C1 segment of cervical spinal cord (tissue), 14 donors: ENCODE data around the gene LRG1.

Experiments used
- DNase-seq, 14 donors: peaks; one replicate each; lab custom pipeline; 2025; lab: John Stamatoyannopoulos, UW

The LRG1 gene

DNA sequence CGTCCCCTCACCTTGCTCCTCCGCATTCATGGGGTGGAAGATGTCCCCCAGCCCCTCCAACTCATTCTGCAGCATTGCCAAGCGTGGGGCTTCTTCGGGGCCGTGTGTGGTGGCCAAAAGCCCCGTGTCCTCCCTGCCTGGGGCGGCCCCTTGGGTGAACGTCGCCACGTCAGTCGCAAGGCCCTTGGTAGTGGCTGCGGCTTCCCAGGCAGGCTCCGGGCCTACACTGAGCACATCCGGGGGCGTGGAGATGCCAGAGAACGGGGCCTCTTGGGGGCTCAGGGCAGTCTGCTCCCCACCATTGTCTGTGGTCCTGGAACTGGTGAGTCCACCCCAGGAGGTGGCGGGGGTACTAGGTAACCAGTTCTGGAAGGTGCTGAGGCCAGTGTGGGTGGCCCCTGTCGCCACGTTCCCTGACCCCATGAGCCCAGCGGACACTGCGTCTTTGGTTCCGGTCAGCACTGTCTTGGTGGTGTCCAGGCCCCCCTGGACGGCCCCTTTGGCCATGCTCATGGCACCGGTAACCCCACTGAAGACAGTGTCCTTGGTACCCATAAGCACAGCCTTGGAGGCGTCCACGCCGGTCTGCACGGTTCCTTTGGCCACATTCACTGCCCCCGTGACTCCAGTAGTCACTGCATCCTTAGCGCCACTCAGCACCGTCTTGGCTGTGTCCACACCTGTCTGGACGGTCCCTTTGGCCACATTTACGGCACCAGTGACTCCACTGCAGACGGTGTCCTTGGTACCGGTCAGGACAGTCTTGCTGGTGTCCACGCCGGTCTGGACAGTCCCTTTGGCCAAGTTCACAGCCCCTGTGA lies 29.2 kb downstream of the LRG1 start:
- no peak for DNase-seq

DNA sequence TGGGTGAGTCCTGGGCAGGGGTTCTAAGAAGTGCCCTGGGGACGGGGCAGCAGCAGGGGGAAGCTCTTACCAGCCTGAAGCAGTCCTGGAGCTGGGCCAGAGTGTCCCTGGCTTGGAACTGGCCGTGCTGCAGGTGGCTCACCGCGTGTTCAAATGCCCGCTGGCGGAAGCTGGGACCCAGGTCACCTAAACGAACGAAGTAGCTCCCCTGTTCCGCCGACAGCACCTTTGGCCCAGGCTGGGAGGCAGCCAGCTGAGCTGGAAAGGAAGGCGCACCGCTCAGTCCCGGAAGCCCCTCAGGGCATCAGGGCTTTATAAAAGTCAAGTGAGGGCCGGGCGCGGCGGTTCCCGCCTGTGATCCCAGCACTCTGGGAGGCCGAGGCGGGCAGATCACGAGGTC lies 31.1 kb downstream of the LRG1 start:
- no peak for DNase-seq

DNA sequence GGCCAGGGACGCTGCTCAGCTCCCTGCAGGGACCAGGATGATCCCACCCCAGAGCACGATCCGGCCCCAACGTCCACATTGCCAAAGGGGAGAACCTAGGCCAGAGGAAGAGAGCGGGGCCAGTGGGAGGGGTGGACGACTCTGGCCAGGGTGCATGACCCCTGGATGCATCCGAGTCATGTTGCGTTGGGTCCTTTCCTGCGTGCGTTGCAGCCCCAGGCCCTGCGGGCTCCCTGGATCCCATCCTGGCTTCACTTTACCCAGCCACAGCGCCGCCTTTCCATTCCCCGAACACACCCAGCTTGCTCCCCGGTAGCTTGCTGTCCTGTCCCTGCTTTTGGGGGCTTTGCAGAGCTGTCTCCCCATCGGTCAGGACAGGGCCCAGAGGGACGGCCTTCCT lies 32.0 kb downstream of the LRG1 start:
- no peak for DNase-seq

DNA sequence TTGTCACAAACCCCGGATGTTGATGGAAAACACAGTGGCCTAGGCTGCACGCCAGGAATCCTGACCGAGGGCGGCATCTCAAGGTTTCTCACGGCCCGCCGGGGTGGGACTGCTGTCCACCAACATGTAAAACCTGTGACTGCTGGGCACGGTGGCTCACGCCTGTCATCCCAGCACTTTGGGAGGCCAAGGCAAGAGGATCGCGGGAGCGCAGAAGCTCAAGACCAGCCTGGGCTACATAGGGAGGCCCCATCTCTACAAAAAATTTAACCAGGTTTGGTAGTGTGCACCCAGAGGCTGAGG lies 32.7 kb downstream of the LRG1 start:
- DNase-seq = no peak

DNA sequence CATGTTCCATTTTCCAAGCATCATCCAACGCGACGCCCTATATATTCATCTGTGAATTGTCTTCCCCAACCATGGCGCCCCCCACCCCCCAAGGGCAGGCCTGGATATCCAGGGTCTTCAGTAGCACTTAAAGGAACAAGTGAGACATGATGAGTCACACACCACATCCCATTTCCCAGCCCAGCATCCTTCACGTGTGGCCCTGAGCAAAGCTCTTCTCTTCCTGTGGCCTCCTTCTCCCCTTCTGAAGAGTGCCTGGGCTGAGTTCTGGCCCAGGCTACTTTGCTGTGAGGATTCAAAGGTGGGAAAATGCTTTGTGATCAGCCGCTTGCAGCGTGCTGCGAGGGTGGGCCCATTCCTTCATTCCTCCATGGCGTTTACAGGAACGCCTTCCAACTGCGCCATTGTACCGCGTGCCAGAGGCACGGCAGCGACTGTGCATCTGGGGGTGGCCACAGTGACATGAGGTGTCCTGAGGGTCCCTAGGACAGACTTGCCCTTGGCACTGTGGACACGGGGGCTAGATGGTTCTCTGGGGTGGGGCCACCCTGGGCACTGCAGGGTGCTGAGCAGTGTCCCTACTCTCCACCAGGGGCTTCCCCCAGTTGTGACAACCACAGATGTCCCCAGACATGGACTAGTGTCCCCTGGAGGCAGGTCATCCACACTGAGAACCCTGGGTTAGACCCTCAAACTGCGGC lies 33.2 kb downstream of the LRG1 start:
- no peak for DNase-seq

DNA sequence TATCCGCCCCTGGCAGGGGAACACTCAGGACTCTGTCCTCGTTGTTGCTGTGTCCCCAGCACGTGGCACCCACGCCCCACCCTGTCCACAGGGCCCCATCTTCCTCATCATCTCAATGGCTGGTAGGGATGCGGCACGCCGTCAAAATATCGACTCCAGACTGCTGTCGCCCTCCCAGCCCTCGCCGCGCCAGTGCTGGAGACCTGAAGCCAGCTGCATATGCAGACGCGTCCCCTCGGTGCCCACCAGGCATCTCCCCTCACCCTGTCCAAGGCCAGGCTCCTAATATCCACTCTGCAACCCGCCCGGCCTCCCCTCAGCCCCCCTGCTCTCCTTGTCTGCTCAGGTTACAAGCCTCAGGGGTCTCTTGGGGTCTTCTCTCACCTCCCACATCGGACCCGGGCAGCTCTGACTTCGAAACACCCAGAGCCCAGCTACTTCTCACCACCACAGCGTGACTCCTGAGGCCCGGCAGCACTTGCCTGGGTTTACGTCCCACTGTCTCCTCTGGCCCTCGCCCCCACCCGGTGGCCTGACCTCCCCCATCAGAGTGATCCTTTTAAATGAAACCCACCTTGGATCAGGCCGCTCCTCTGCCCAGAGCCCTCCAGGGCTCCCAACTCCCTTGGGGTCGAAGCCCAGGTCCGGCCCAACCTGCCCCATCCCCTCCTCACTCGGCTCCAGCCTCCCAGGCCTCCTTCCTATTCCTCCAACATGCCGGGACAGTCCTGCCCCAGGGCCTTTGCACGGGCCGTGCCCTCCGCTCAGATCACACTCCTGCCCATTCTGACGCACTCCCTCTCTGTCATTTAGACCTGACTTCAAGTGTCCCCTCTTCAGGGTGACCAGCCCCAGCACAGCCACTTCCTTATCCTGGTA lies 34.0 kb downstream of the LRG1 start:
- DNase-seq = no peak

DNA sequence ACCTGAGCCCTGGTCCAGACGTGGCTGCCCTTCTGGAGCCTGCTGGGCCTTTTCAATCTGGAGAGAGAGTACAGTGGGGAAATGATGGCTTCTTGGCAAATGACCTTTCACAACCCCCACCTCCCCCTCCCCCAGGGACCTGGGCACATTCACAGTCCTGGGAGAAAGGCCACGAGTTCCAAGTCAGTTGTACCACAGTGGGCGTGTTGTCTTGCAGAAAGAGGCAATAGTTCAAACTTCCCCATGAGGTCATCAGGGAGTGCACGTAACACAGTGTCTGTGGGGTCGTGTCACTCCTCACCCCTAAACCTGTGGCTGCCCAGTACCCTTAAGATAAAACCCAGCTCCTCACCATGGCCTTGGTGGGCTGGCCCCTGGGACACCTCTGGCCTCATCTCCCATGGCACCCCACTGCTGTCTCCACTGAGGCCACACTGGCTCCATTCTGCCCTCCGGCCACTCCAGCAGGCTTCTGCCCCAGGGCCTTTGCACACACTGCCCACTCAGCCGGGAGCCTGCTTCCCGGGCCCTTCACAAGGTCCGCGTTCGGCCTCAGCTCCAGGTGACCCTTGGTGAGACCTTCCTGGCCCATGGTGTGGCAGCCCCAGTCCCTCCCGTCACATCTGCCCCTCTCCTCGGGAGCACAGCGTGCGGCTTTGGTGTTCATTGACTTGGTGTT lies 34.8 kb downstream of the LRG1 start:
- DNase-seq = no peak

DNA sequence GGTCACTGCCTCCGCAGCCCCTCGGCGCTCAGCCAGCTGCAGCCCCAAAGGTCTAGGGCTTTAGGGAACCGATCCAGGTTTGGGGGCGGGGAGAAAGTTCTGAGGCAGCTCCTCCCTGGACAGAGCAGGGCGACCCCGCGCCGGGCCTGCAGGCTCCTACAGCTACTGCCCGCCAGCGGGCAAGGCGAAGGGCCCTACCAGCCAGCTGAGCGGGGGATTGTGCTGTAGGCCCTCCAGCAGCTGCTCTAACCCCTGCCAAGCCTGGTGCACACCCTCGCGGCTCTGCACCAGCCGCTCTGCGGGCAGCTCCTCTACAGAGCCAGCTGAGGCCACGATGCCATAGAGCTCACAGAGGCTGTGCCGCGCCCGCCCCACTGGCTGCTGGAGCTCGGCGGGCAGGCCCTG lies 35.5 kb downstream of the LRG1 start:
- DNase-seq = peak in 2 of 14 donors; percentile 6 to 26

DNA sequence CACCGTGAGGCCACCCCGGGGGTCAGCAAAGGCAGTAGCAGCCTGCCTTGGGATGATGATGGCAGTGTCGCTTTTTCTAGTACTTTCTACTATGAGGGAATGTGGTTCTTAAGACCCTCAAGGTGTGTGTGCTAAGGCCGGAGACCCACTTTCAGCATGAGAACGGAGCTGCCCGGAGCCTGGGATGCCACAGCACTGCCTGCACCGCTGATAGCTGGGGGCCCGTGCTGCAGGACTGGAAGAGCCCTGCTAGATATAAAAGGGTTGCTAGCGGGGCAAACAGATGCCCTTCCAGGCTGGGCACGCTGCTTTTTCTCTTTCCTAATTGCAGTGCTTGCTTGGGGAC lies 36.0 kb downstream of the LRG1 start:
- no peak for DNase-seq

DNA sequence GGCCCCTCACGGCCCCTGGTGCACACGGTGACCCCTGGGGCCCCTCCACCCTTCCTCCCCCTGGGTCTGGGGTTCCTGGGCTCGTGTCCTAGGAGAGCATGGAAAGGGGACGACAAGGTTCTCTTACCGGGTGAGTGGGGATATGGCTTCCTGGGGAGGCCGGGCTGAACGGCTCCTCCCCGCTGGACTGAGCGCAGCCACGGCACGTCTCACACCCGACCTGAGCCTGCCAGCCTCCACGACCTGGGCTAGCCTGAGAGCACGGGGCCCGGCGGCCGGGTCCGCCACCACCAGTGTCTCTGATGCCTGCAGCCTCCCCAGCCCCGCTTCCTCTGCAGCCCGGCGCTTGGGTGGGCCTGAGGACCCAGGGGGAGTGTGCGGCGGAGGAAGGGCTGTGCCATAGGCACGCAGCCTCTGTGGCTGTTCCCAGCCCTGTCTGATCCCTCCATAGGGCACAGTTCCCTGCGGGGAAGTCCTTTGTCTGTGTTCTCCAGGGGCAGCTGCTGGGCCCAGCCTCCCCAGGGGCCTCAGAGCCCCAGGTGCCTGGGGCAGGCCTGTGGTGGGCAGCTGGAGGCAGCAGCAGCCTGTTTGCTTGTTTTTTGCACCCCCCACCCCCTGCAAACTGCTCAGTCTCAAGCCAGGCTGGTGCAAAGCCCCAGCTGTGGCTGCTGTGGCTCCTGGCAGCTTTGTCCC lies 36.6 kb downstream of the LRG1 start:
- DNase-seq = no peak

DNA sequence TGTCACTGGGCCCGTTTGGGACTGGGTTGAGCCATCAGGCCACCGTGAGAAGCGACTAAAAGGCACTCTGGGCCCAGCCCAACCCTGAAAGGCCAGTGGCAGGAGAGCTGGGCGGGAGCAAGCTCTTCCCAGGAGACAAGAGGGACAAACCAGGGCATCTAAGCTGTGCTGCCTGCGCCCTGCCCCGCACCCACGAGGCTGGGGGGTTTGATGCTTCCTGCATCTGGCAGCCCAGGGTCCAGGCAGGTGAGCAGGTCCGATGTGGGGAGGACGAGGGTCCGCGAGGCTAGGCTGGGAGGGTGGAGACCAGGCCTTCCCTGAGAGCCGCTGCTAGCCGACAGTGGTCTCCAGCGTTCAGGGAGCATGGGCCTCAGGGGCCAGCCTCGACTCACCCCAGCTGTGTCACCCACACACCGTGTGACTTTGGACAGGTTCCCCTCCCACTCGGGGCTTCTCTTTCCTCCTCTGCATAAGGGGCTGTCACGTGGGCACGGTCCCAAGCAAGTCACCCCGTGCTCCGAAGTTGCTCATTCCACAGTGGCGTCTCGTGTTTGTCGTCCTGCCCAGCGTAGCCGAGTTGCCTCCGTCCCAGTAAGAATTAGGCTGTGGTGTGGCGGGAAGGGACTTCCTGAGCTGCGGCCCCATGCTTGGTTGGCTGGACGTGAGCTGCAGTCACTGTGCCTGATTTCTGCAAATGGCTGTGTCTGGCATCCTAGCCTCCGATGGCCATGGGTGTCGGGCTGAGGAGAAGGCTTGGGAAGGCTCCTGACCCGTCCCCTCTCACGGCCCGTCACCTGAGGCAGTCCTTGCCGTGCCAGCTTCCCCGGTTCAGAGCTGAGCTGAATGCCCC lies 37.3 kb downstream of the LRG1 start:
- no peak for DNase-seq

DNA sequence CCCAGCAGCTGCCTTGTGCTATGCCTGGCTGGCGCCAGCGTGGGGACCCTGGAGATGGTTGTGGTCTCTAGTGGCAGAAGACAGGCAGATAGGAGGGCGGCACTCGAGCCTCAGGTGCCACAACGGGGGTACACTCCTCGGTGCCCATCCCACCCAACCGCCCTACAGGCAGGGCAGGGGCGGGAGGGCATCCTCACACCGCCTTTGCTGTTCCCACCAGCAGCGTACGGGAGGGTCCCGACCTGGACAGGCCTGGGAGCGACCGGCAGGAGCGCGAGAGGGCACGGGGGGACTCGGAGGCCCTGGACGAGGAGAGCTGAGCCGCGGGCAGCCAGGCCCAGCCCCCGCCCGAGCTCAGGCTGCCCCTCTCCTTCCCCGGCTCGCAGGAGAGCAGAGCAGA lies 38.1 kb downstream of the LRG1 start:
- no peak for DNase-seq

DNA sequence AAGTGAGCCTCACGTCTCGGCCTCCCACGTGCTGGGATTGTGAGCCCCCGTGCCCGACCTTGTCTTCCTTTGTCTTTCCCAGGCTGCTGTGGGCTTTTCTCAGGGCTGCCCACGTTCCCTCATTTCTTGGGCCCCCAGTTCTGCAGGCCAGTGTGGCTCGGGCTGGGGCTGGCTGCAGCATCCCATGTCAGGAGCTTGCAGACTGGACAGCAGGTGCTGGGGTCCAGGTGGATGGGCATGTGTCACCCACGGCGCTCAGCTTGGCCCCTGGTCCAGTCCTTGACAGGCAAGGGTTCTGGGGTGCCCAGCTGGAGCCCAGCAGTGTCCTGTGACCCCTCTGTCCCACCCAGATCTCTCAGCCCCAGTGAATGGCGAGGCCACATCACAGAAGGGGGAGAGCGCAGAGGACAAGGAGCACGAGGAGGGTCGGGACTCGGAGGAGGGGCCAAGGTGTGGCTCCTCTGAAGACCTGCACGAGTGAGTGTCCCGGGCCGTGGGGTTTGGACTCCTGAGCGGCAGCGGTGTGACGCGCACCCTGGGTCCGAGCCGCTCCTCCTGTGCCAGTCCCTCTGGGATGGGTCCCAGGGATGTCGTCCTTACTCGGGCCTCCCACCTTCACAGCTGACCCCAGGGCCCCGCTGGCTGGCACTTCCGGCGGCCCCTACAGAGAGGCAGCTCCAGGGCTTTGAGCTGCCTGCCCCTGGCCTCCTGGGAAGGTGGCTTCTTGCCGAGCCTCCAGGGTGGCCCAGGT lies 38.8 kb downstream of the LRG1 start:
- DNase-seq = no peak

DNA sequence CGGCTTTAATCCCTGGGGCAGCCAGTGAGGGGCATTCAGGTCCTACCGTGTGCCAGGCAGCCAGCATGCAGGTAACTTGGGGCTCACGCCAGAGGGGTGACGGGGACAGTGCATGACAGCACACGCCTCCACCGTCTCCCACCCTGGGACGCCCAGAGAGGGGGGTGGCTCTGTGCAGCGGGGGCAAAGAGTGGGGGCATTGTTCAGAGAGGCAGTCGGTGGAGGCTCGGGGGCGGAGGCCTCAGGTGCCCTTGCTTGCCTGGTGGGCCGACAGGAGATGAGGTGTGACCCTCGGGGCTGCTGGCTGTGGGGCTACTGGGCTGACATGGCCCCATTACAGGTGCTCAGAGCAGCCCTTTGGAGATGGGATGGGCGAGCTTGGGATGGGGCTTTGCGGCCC lies 40.0 kb downstream of the LRG1 start:
- no peak for DNase-seq

DNA sequence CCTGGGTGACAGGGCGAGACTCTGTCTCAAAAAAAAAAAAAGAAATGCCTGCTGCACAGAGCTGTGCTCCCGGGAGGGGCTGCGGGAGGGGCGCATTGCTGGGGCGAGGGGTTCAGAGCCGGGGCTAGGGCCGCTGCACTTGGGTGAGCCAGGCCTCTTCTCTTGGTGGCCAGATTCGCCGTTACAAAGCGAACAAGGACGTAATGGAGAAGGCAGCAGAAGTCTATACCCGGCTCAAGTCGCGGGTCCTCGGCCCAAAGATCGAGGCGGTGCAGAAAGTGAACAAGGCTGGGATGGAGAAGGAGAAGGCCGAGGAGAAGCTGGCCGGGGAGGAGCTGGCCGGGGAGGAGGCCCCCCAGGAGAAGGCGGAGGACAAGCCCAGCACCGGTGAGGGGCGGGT lies 40.5 kb downstream of the LRG1 start:
- DNase-seq = no peak

DNA sequence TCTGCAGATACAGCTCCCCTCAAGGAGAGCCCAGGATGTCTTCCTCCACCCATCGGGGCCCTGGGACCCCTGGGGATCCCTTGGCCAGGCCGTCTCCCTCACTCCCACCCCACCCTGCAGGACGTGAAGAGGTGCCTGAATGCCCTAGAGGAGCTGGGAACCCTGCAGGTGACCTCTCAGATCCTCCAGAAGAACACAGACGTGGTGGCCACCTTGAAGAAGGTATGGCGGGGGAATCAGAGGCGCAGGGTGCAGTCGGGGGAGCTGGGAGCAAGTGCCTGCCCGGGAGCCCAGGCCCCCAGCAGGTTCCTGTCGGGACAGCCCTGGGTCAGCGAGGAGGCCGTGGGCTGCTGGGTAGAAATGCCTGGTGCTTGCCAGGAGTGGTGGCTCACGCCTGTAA lies 41.1 kb downstream of the LRG1 start:
- no peak for DNase-seq

DNA sequence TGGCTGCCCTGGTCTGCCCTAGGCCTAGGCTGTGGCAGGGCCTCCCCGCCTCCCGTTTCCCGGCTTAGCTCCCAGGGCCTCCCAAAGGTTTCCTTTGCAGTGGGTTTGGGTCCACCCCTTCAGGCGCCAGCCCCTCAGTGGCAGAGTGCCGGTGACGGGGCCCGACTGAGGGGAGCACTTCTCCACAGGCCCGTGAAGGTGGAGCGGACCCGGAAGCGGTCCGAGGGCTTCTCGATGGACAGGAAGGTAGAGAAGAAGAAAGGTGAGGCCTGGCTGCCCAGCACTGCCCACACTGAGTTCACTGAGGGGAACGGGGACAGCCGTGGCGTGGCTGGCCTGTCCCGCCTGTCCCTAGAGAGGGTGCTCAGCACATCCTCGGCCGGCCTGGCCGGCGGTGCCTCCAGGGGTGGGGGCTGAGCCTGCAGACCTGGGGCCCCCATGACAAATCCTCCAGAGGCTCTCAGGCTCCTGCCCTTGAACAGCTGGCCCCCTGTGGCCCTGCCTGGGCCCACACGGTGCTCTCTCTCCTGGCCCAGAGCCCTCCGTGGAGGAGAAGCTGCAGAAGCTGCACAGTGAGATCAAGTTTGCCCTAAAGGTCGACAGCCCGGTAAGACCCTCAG lies 42.0 kb downstream of the LRG1 start:
- no peak for DNase-seq

DNA sequence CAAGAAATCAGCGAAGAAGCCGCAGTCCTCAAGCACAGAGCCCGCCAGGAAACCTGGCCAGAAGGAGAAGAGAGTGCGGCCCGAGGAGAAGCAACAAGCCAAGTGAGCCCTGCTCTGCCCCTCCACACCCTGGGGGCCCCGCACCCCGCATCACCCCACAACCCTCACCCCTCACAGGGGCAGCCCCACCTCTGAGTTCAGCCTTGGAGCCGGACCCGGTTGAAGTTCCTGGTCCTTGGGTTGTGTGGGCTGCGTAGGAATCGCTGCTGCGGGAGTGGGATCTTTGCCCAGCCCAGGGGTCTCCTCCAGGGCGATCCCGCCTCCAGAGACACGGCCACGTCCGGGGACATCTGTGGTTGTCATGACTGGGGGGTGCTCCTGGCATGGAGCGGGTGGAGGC lies 43.5 kb downstream of the LRG1 start:
- no peak for DNase-seq

DNA sequence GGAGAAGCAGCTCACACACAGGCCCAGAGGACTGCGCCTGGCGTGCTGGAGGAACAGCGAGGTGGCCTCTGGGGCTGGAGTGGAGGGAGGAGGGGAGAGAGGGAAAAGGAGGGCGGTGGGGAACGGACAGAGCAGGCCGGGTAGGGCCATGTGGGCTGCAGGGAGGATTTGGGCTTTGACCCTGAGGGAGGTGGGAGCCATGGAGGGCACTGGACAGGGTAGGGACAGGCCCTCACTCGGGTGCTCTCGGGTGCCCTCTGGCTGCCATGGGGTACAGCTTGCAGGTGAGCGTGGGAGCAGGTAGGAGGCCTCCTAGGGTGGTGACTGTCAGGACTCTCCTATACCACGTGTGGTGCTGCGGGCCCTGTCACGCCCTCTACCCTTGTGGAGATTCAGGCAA lies 44.4 kb downstream of the LRG1 start:
- DNase-seq = no peak
